Breast epithelium (tissue), 3 donors: ENCODE measurements around the gene UNC119.

Experiments
- CTCF ChIP-seq, 3 donors: fragments of 450-650 bp; IDR thresholded peaks; one replicate each; pipeline ENCODE4 v1.5.1; 2016 to 2017; ENCODE audit warnings: antibody characterized with exemption in 3 of 3, mild to moderate bottlenecking in 3 of 3, moderate library complexity in 3 of 3
- POLR2A ChIP-seq: fragments of 450-650 bp; IDR thresholded peaks from one replicate; pipeline ENCODE4 v1.6.1; 2016; ENCODE audit warnings: antibody characterized with exemption, mild to moderate bottlenecking, moderate library complexity
- POLR2AphosphoS5 ChIP-seq, 3 donors: sonication (generic); formaldehyde crosslinking; IDR thresholded peaks; one replicate each; pipeline ENCODE4 v1.6.1; 2017; ENCODE audit warnings: antibody characterized with exemption in 3 of 3

DNA sequence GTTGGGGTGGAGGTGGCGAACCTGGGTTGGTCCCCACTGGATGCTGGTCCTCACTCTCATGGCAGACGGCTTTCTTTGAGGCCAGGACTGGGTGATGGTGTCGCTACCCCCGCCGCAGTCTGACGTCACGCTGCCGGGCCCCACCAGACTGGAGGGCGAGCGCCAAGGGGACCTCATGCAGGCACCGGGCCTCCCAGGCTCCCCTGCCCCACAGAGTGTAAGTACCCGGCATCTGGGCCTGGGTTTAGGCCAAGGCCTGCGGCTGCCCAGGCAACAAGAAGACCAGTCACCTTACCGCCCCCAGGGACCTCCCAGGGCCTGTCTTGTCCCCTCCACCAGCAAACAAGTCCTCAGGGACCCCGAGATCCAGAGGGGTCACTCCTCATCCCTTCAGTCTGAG lies 28.5 kb downstream of the UNC119 start:
- no peak for TF ChIP-seq POLR2AphosphoS5 (IDR thresholded peaks at IDR 0.05)
- TF ChIP-seq CTCF (IDR thresholded peaks at IDR 0.05) = no peak
- no peak for TF ChIP-seq POLR2A
